OCI-LY7 (cell line): ENCODE data around the gene C20orf204.

Source experiments
- CTCF ChIP-seq: fragments of 200-600 bp; sonication (generic); conservative IDR thresholded peaks from 2 replicates; pipeline ENCODE4 v1.5.1; 2014; ENCODE audit warnings: mild to moderate bottlenecking, antibody characterized with exemption, low read length, moderate library complexity, mixed read lengths
- EZH2phosphoT487 ChIP-seq: fragments of 200-600 bp; sonication (generic); IDR thresholded peaks from 2 replicates; pipeline ENCODE4 v1.6.1; 2018; ENCODE audit warnings: low read depth, borderline replicate concordance, mild to moderate bottlenecking, mixed run types, antibody characterized with exemption, low read length, moderate library complexity, mixed read lengths

- no peak for TF ChIP-seq CTCF
- no peak for TF ChIP-seq EZH2phosphoT487
Measured at GRCh38 chr20:64003960-64004725, 31.8 kb upstream of the C20orf204 start.
